ENCODE data around the gene LCNL1.

DNA sequence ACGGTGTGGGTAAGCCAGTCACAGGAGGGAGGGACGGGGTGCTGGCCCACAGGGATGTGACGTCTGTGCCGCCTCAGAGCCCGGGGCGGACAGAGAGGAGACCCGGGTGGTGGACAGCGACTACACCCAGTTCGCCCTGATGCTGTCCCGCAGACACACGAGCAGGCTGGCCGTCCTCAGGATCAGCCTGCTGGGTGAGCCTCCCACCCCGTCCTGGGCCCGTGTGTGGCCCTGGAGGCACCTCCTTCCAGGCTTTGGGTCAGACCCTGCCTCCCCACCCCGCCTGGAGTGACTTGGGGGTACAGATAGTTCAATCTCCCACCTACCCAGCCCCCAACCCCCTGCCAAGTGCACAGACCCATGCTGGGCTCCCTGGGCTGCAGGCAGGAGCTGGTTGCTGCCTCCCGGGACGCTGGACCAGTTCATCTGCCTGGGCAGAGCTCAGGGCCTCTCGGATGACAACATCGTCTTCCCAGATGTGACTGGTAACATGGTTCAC, 29.0 kb upstream of the LCNL1 start:
- TF ChIP-seq GATA1 (IDR thresholded peaks at IDR 0.05; ENCODE audit: low read depth, low read length): no peak
- no peak for TF ChIP-seq POLR2A (IDR thresholded peaks at IDR 0.05; ENCODE audit: low read length)
